ENCODE data around the gene SETD1A. TPM values are rescaled to one million over a fixed set of nuclear protein-coding genes. Genes with fewer than 3 reads are reported as not detected.

The SETD1A gene
- total and polyA plus RNA-seq, 2 of the 8 experiments (the other 6 are each of a cell fraction or from before 2014, with no cell fraction given) = 4.8 to 29.0 TPM

DNA sequence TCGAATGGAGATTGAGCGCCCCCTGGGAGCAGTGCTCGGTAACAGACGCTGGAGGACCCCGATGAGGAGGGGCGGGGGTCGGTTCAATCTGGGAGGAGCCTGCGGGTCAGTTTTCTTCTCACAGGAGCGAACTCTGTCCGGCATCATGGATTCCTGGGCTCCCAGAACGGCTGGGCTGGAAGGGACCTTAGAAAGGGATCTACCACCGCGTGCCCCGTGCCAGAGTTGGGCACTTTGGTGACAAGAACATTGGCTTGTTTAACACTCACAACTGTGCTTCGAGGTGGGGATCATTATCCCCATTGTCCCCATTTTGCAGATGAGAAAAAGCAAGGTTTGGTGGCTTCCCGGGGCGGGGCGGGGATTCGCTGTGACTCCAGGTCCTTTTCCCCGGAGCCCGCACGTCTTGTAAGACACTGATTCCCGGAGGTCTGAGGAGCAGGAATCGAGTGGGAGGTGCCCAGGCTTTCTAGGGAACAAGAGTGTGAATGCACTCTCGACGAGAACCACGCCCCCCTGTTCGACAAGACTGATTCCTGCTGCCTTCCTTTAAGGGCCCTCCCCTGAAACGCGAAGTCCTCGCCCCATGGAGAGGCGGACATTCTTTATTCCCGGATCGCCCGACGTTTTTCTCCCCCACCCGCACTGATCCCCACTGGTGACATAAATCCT, 35.7 kb upstream of the SETD1A start:
- Histone ChIP-seq H2AK5ac (ENCODE audit: low read depth, low read length) (no peak overlapping the region), H3K79me2 (ENCODE audit: control insufficient read depth in 1 of 2, insufficient read depth in 2 of 2, low read length in 2 of 2) (peaks cover 0 to 10% of the 10 kb centered on the region in 2 experiments; a peak in 2 of 4 replicates), H2BK15ac (ENCODE audit: low read length) (no peak overlapping the region), H3K27me3 (replicated peaks in 1 of 4; ENCODE audit: control insufficient read depth in 3 of 4, extremely low read depth in 1 of 4, insufficient read depth in 3 of 4, low read length in 3 of 4) (no peaks in the 10 kb centered on the region), H3K4me2 (ENCODE audit: insufficient read depth in 1 of 2, low read depth in 2 of 2, low read length in 2 of 2) (peak overlapping the region; percentile 55 to 91), H2BK5ac (ENCODE audit: low read depth, low read length) (peak overlapping the region; percentile 46), H3K23me2 (ENCODE audit: low read depth, low read length) (peaks cover 8% of the 10 kb centered on the region; the same call in 1 of the 2 replicates), H4K20me1 (replicated peaks in 1 of 2; ENCODE audit: control insufficient read depth in 1 of 2, insufficient read depth in 2 of 2, low read length in 2 of 2) (peaks cover 2 to 3% of the 10 kb centered on the region in 2 experiments), H3K9me3 (ENCODE audit: insufficient read depth in 2 of 2, low read depth in 1 of 2, low read length in 1 of 2) (no peaks in the 10 kb centered on the region), H3K4me3 (ENCODE audit: extremely low read depth in 1 of 4, insufficient read depth in 2 of 4, low read depth in 3 of 4, low read length in 4 of 4) (peak overlapping the region; percentile 54 to 88 (median 72)), H3K36me3 (ENCODE audit: control insufficient read depth in 2 of 4, insufficient read depth in 4 of 4, low read length in 3 of 4) (peaks cover 0 to 2% (median 0%) of the 10 kb centered on the region in 4 experiments; a peak in 2 of 8 replicates), H3K79me1 (ENCODE audit: low read depth, low read length) (peaks cover 4% of the 10 kb centered on the region), H4K5ac (ENCODE audit: insufficient read length, low read depth, low read length) (peak overlapping the region; percentile 80), H2AFZ (ENCODE audit: low read length) (peak overlapping the region; percentile 83), H3K56ac (replicated peaks; ENCODE audit: insufficient read length, low read depth, low read length) (no peak overlapping the region), H3K23ac (ENCODE audit: insufficient read length) (no peak overlapping the region), H4K8ac (ENCODE audit: extremely low read depth, insufficient read depth, low read length) (peak overlapping the region; percentile 94), H3K4ac (replicated peaks; ENCODE audit: insufficient read length, low read depth, low read length) (no peak overlapping the region), H3K9ac (replicated peaks in 1 of 4; ENCODE audit: extremely low read depth in 1 of 4, low read depth in 3 of 4, low read length in 3 of 4) (peak overlapping the region in 3 of 4 experiments; percentile 54 to 58 (median 56); a peak in 5 of 7 replicates), H3K14ac (ENCODE audit: insufficient read length) (no peak overlapping the region), H2BK120ac (replicated peaks; ENCODE audit: low read depth, low read length) (no peak overlapping the region), H3K18ac (ENCODE audit: extremely low read depth, low read length) (peak overlapping the region; percentile 39; the same call in 1 of the 2 replicates), H3K27ac (ENCODE audit: low read depth, low read length) (peak overlapping the region; percentile 57), H2BK20ac (ENCODE audit: low read length) (no peak overlapping the region), H4K91ac (replicated peaks; ENCODE audit: insufficient read length, low read length) (no peak overlapping the region), H3K4me1 (replicated peaks in 1 of 4; ENCODE audit: control insufficient read depth in 3 of 4, insufficient read depth in 4 of 4, low read length in 3 of 4) (peaks cover 0 to 5% (median under 1%) of the 10 kb centered on the region in 4 experiments; a peak in 3 of 7 replicates), H2BK12ac (ENCODE audit: low read depth, low read length) (no peak overlapping the region)
- CTCF ChIA-PET (ENCODE audit: partially characterized antibody) = interaction anchor here (0.8 to 8.0 kb wide), 3 partner anchors 20 to 77 kb away, joined by 4 to 63 read pairs (median 8); no protein-coding TSS in a partner anchor
- DNase-seq (ENCODE audit: low read depth in 1 of 2, low spot score in 2 of 2) (peak; percentile 90 to 98), FAIRE-seq (peak; percentile 84)
- POLR2A ChIA-PET (ENCODE audit: partially characterized antibody) = interaction anchor here (0.7 to 1.6 kb wide), 8 partner anchors 14 to 147 kb away, joined by 3 to 4 read pairs (median 3); no protein-coding TSS in a partner anchor
- 1% methylated on average over 37 of the region's 37 CpGs; no CpG with 5 or more reads in 1 of the 2 experiments for WGBS, 2 experiments (ENCODE audit: extremely low coverage in 1 of 2, insufficient coverage in 1 of 2, insufficient read length in 1 of 2, insufficient replicate concordance in 2 of 2, low coverage in 1 of 2, low lambda C conversion rate in 2 of 2, missing lambda C conversion rate in 1 of 2)
- peak; percentile 84 for TF ChIP-seq YY1 (IDR thresholded peaks at IDR 0.05; ENCODE audit: low read depth, low read length)
- TF ChIP-seq CBX5 (IDR thresholded peaks at IDR 0.05; ENCODE audit: low read depth, low read length) = no peak
- TF ChIP-seq SP2 (IDR thresholded peaks at IDR 0.05; ENCODE audit: low read length) = no peak
- TF ChIP-seq, protein P1, sequence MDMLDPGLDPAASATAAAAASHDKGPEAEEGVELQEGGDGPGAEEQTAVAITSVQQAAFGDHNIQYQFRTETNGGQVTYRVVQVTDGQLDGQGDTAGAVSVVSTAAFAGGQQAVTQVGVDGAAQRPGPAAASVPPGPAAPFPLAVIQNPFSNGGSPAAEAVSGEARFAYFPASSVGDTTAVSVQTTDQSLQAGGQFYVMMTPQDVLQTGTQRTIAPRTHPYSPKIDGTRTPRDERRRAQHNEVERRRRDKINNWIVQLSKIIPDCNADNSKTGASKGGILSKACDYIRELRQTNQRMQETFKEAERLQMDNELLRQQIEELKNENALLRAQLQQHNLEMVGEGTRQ (IDR thresholded peaks at IDR 0.05; ENCODE audit: low read length) = no peak
- no peak for TF ChIP-seq TEAD4 (IDR thresholded peaks at IDR 0.05; ENCODE audit: low read depth, low read length)
- TF ChIP-seq, protein P2, sequence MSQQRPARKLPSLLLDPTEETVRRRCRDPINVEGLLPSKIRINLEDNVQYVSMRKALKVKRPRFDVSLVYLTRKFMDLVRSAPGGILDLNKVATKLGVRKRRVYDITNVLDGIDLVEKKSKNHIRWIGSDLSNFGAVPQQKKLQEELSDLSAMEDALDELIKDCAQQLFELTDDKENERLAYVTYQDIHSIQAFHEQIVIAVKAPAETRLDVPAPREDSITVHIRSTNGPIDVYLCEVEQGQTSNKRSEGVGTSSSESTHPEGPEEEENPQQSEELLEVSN (IDR thresholded peaks at IDR 0.05) = no peak
- TF ChIP-seq, protein P3, sequence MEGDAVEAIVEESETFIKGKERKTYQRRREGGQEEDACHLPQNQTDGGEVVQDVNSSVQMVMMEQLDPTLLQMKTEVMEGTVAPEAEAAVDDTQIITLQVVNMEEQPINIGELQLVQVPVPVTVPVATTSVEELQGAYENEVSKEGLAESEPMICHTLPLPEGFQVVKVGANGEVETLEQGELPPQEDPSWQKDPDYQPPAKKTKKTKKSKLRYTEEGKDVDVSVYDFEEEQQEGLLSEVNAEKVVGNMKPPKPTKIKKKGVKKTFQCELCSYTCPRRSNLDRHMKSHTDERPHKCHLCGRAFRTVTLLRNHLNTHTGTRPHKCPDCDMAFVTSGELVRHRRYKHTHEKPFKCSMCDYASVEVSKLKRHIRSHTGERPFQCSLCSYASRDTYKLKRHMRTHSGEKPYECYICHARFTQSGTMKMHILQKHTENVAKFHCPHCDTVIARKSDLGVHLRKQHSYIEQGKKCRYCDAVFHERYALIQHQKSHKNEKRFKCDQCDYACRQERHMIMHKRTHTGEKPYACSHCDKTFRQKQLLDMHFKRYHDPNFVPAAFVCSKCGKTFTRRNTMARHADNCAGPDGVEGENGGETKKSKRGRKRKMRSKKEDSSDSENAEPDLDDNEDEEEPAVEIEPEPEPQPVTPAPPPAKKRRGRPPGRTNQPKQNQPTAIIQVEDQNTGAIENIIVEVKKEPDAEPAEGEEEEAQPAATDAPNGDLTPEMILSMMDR (IDR thresholded peaks at IDR 0.05; ENCODE audit: control extremely low read depth in 1 of 3, insufficient read depth in 1 of 3, low read depth in 1 of 3, low read length in 3 of 3) = peak; percentile 85 to 95 (median 95)

Measured in H1 (cell line).